ENCODE data around the gene PHC2. TPM values are rescaled to one million over a fixed set of nuclear protein-coding genes. Genes with fewer than 3 reads are reported as not detected.

The PHC2 gene
- total and polyA plus RNA-seq, 4 donors = 79.9 to 311 (median 121) TPM

GRCh38 chr1:33284049-33284448 is 146.8 kb downstream of the PHC2 start:
- Histone ChIP-seq H3K36me3 (ENCODE audit: control insufficient read depth in 4 of 4, insufficient read depth in 4 of 4, low read length in 4 of 4) (peaks cover 0 to 27% (median 20%) of the 10 kb centered on the region in 4 donors), H3K27ac (ENCODE audit: low read depth in 1 of 2, low read length in 1 of 2) (no peak overlapping the region), H3K9ac (ENCODE audit: insufficient read depth in 1 of 2, low read length in 2 of 2) (no peak overlapping the region), H3K9me3 (ENCODE audit: control insufficient read depth in 4 of 4, insufficient read depth in 3 of 4, low read length in 3 of 4) (no peaks in the 10 kb centered on the region), H3K27me3 (ENCODE audit: control insufficient read depth in 3 of 3, insufficient read depth in 3 of 3, low read length in 2 of 3) (no peaks in the 10 kb centered on the region), H3K4me3 (no peak overlapping the region), H3K4me1 (ENCODE audit: control insufficient read depth in 5 of 5, insufficient read depth in 5 of 5, low read length in 5 of 5) (peaks cover 0 to 2% (median 2%) of the 10 kb centered on the region in 5 donors)
- TF ChIP-seq, protein P1, sequence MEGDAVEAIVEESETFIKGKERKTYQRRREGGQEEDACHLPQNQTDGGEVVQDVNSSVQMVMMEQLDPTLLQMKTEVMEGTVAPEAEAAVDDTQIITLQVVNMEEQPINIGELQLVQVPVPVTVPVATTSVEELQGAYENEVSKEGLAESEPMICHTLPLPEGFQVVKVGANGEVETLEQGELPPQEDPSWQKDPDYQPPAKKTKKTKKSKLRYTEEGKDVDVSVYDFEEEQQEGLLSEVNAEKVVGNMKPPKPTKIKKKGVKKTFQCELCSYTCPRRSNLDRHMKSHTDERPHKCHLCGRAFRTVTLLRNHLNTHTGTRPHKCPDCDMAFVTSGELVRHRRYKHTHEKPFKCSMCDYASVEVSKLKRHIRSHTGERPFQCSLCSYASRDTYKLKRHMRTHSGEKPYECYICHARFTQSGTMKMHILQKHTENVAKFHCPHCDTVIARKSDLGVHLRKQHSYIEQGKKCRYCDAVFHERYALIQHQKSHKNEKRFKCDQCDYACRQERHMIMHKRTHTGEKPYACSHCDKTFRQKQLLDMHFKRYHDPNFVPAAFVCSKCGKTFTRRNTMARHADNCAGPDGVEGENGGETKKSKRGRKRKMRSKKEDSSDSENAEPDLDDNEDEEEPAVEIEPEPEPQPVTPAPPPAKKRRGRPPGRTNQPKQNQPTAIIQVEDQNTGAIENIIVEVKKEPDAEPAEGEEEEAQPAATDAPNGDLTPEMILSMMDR (IDR thresholded peaks at IDR 0.05; ENCODE audit: control extremely low read depth, extremely low read depth) = no peak
- 74 to 80% methylated on average over 6 of the region's 6 CpGs for WGBS, 2 donors
- DNase-seq (no peak), ATAC-seq (ENCODE audit: insufficient read depth, low FRiP score) (no peak)

DNA sequence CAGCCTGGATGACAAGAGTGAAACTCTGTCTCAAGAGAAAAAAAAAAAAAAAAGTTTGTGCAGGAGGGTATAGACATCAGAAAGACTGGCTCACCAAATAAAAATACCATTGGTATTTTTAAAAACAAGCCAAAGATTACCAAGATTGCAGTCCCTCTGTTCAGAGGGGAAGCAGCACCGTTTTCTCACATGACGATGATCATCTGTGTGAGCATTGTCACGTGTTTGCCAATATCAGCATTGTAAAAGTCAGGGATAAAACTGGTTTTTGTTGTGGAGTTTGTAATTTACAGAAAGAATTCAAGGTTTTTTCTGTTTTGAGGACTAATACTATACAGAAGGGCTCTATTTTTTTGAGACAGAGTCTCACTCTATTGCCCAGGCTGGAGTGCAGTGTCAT is 148.1 kb downstream of the PHC2 start:
- H3K36me3 ChIP-seq (ENCODE audit: control insufficient read depth in 4 of 4, insufficient read depth in 4 of 4, low read length in 4 of 4) = peaks cover 0 to 28% (median 21%) of the 10 kb centered on the region in 4 donors
- WGBS, 2 donors = 89 to 93% methylated on average over 3 of the region's 3 CpGs
- no peak overlapping the region for H3K4me3 ChIP-seq
- no peak overlapping the region for H3K27ac ChIP-seq (ENCODE audit: low read depth in 1 of 2, low read length in 1 of 2)
- no peaks in the 10 kb centered on the region for H3K27me3 ChIP-seq (ENCODE audit: control insufficient read depth in 3 of 3, insufficient read depth in 3 of 3, low read length in 2 of 3)
- H3K4me1 ChIP-seq (ENCODE audit: control insufficient read depth in 5 of 5, insufficient read depth in 5 of 5, low read length in 5 of 5) = peaks cover 0 to 2% (median 0%) of the 10 kb centered on the region in 5 donors
- DNase-seq (no peak), ATAC-seq (ENCODE audit: insufficient read depth, low FRiP score) (no peak)
- no peak overlapping the region for H3K9ac ChIP-seq (ENCODE audit: insufficient read depth in 1 of 2, low read length in 2 of 2)
- no peaks in the 10 kb centered on the region for H3K9me3 ChIP-seq (ENCODE audit: control insufficient read depth in 4 of 4, insufficient read depth in 3 of 4, low read length in 3 of 4)
- TF ChIP-seq, protein P1 (IDR thresholded peaks at IDR 0.05; ENCODE audit: control extremely low read depth, extremely low read depth) = no peak

- H3K36me3 ChIP-seq (ENCODE audit: control insufficient read depth in 4 of 4, insufficient read depth in 4 of 4, low read length in 4 of 4) = peaks cover 3 to 37% (median 29%) of the 10 kb centered on the region in 4 donors
- no peak overlapping the region for H3K4me3 ChIP-seq
- no peak for ATAC-seq (ENCODE audit: insufficient read depth, low FRiP score)
- H3K4me1 ChIP-seq (ENCODE audit: control insufficient read depth in 5 of 5, insufficient read depth in 5 of 5, low read length in 5 of 5) = peaks cover 0 to 2% (median 0%) of the 10 kb centered on the region in 5 donors
- no peak overlapping the region for H3K27ac ChIP-seq (ENCODE audit: low read depth in 1 of 2, low read length in 1 of 2)
- no peak overlapping the region for H3K9ac ChIP-seq (ENCODE audit: insufficient read depth in 1 of 2, low read length in 2 of 2)
- 97 to 98% methylated on average over 17 of the region's 17 CpGs for WGBS, 2 donors
- TF ChIP-seq, protein P1 (IDR thresholded peaks at IDR 0.05; ENCODE audit: control extremely low read depth, extremely low read depth) = no peak
- no peaks in the 10 kb centered on the region for H3K9me3 ChIP-seq (ENCODE audit: control insufficient read depth in 4 of 4, insufficient read depth in 3 of 4, low read length in 3 of 4)
- no peak for DNase-seq
- no peaks in the 10 kb centered on the region for H3K27me3 ChIP-seq (ENCODE audit: control insufficient read depth in 3 of 3, insufficient read depth in 3 of 3, low read length in 2 of 3)
These were observed 149.2 kb downstream of the PHC2 start for GRCh38 chr1:33281554-33282303.

Data from lung (tissue), 12 donors.